Neural cell (in vitro differentiated cells): ENCODE data around the gene ALOX5AP. TPM values are rescaled to one million over a fixed set of nuclear protein-coding genes. Genes with fewer than 3 reads are reported as not detected.

Experiments used
- H2AFZ ChIP-seq: fragments of 200-600, 300-800 bp; sonication (generic), shearing (Covaris generic); 2 replicates; pipeline ENCODE4 v1.6.0; 2014; ENCODE audit warnings: low read depth, mild to moderate bottlenecking, antibody characterized with exemption, low read length, moderate library complexity
- H3F3A ChIP-seq: fragments of 200-600 bp; shearing (Covaris generic); 2 replicates; pipeline ENCODE4 v1.6.1; 2016; ENCODE audit warnings: mild to moderate bottlenecking, moderate library complexity, mixed read lengths, antibody characterized with exemption, low read length; ENCODE audit not compliant: insufficient read depth, poor library complexity, severe bottlenecking
- H3K27ac ChIP-seq: fragments of 200-600, 300-800 bp; sonication (generic), shearing (Covaris generic); 2 replicates; pipeline ENCODE4 v1.5.1; 2014; ENCODE audit warnings: mild to moderate bottlenecking, low read length, moderate library complexity
- H3K27me3 ChIP-seq: fragments of 300-800, 200-600 bp; sonication (generic), shearing (Covaris generic); 2 replicates; pipeline ENCODE4 v1.6.0; 2014; ENCODE audit warnings: mild to moderate bottlenecking, low read depth, low read length, moderate library complexity; ENCODE audit not compliant: insufficient read depth
- H3K36me3 ChIP-seq: fragments of 300-800, 200-600 bp; sonication (generic), shearing (Covaris generic); 2 replicates; pipeline ENCODE4 v1.5.1; 2014; ENCODE audit warnings: mild to moderate bottlenecking, antibody characterized with exemption, low read length, moderate library complexity; ENCODE audit not compliant: insufficient read depth
- H3K4me2 ChIP-seq: fragments of 300-800, 200-600 bp; sonication (generic), shearing (Covaris generic); 2 replicates; pipeline ENCODE4 v1.6.0; 2014; ENCODE audit warnings: mild to moderate bottlenecking, low read length
- H3K4me3 ChIP-seq: fragments of 300-800, 200-600 bp; sonication (generic), shearing (Covaris generic); 2 replicates; pipeline ENCODE4 v1.5.1; 2014; ENCODE audit warnings: mild to moderate bottlenecking, low read length, moderate library complexity
- H3K79me2 ChIP-seq: fragments of 200-600 bp; shearing (Covaris generic); replicated peaks from 2 replicates; pipeline ENCODE4 v1.6.0; 2014; ENCODE audit warnings: mild to moderate bottlenecking, low read length, moderate library complexity; ENCODE audit not compliant: insufficient read depth
- H3K9ac ChIP-seq: fragments of 300-800, 200-600 bp; sonication (generic), shearing (Covaris generic); 2 replicates; pipeline ENCODE4 v1.6.1; 2016; ENCODE audit warnings: mild to moderate bottlenecking, low read length, mixed read lengths
- H3K9me2 ChIP-seq: fragments of 200-600 bp; shearing (Covaris generic); 2 replicates; pipeline ENCODE4 v1.6.1; 2016; ENCODE audit warnings: mild to moderate bottlenecking, low read length, mixed read lengths; ENCODE audit not compliant: insufficient read depth
- H3K9me3 ChIP-seq: fragments of 200-600, 300-800 bp; sonication (generic), shearing (Covaris generic); 2 replicates; pipeline ENCODE4 v1.6.1; 2016; ENCODE audit warnings: mild to moderate bottlenecking, mixed run types, low read length, moderate library complexity, mixed read lengths
- H4K20me1 ChIP-seq: fragments of 200-600 bp; shearing (Covaris generic); 2 replicates; pipeline ENCODE4 v1.6.1; 2016; ENCODE audit warnings: mild to moderate bottlenecking, mixed run types; ENCODE audit not compliant: insufficient read depth
- EP300 ChIP-seq: fragments of 450-650 bp; conservative IDR thresholded peaks from 2 replicates; pipeline ENCODE4 v1.6.1; 2014; ENCODE audit warnings: antibody characterized with exemption, mild to moderate bottlenecking, moderate library complexity; ENCODE audit not compliant: poor library complexity, severe bottlenecking
- EZH2 ChIP-seq: fragments of 200-600, 300-800 bp; shearing (Covaris generic), sonication (generic); IDR thresholded peaks from 2 replicates; pipeline ENCODE4 v1.6.1; 2014; ENCODE audit warnings: antibody characterized with exemption, low read length, borderline replicate concordance, mild to moderate bottlenecking; ENCODE audit not compliant: insufficient read depth, poor library complexity, severe bottlenecking
- MXI1 ChIP-seq: fragments of 450-650 bp; conservative IDR thresholded peaks from 2 replicates; pipeline ENCODE4 v1.6.1; 2014; ENCODE audit warnings: antibody characterized with exemption, mild to moderate bottlenecking; ENCODE audit not compliant: poor library complexity, severe bottlenecking
- POLR2AphosphoS5 ChIP-seq: IDR thresholded peaks from 2 replicates; pipeline ENCODE4 v1.6.1; 2012
- RAD21 ChIP-seq: fragments of 450-650 bp; conservative IDR thresholded peaks from 2 replicates; pipeline ENCODE4 v1.6.1; 2014; ENCODE audit warnings: antibody characterized with exemption, mild to moderate bottlenecking, moderate library complexity
- SMC3 ChIP-seq: fragments of 450-650 bp; conservative IDR thresholded peaks from 2 replicates; pipeline ENCODE4 v1.6.1; 2014; ENCODE audit warnings: antibody characterized with exemption, mild to moderate bottlenecking, moderate library complexity; ENCODE audit not compliant: poor library complexity
- TAF1 ChIP-seq: IDR thresholded peaks from 2 replicates; pipeline ENCODE4 v1.6.1; 2012; ENCODE audit warnings: low read depth
- polyA plus RNA-seq: library from polyadenylated mRNA; depleted of rRNA; stranded (reverse); fragments of >200 nt; gene quantifications from 2 replicates; pipeline ENCODE4 v1.2.3, GENCODE V29; 2014
- TF ChIP-seq, protein P1 (sequence below): IDR thresholded peaks from 2 replicates; pipeline ENCODE4 v1.6.1; 2012; ENCODE audit warnings: borderline replicate concordance
- TF ChIP-seq, protein P2 (sequence below): fragments of 450-650 bp; IDR thresholded peaks from 2 replicates; pipeline ENCODE4 v1.5.1; 2014; ENCODE audit warnings: antibody characterized with exemption, mild to moderate bottlenecking, moderate library complexity; ENCODE audit not compliant: poor library complexity, severe bottlenecking

Gene ALOX5AP
- polyA plus RNA-seq, 1 donor from 2014 or later = not detected

DNA sequence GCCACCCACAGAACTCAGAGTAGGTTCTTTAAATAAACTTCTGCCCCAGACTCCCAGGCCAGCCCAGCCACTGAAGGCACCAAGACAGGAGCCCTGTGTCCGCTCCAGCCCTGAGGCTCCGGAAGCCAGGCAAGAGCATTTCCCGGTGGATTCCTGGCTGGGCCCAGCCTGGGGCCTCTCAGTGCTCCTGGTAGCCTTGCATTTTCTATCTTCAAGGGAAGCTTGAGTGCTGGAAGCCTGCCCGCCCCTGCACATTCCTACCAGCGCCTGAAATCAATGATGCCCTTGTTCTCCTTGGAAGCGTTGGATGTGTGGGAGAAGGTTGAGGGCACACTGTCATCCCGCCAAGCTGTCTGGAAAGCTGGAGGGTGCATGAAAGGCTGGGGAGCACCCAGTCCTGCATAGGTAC, 70.3 kb downstream of the ALOX5AP start:
- H3K9me2 ChIP-seq = no peaks in the 10 kb centered on the region
- H3K9ac ChIP-seq = no peak overlapping the region
- no peaks in the 10 kb centered on the region for H3K27me3 ChIP-seq
- TF ChIP-seq, protein P1, sequence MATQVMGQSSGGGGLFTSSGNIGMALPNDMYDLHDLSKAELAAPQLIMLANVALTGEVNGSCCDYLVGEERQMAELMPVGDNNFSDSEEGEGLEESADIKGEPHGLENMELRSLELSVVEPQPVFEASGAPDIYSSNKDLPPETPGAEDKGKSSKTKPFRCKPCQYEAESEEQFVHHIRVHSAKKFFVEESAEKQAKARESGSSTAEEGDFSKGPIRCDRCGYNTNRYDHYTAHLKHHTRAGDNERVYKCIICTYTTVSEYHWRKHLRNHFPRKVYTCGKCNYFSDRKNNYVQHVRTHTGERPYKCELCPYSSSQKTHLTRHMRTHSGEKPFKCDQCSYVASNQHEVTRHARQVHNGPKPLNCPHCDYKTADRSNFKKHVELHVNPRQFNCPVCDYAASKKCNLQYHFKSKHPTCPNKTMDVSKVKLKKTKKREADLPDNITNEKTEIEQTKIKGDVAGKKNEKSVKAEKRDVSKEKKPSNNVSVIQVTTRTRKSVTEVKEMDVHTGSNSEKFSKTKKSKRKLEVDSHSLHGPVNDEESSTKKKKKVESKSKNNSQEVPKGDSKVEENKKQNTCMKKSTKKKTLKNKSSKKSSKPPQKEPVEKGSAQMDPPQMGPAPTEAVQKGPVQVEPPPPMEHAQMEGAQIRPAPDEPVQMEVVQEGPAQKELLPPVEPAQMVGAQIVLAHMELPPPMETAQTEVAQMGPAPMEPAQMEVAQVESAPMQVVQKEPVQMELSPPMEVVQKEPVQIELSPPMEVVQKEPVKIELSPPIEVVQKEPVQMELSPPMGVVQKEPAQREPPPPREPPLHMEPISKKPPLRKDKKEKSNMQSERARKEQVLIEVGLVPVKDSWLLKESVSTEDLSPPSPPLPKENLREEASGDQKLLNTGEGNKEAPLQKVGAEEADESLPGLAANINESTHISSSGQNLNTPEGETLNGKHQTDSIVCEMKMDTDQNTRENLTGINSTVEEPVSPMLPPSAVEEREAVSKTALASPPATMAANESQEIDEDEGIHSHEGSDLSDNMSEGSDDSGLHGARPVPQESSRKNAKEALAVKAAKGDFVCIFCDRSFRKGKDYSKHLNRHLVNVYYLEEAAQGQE = no peak
- TF ChIP-seq MXI1 (no peak), TAF1 (no peak), EP300 (no peak), POLR2AphosphoS5 (no peak), SMC3 (no peak)
- TF ChIP-seq, protein P2, sequence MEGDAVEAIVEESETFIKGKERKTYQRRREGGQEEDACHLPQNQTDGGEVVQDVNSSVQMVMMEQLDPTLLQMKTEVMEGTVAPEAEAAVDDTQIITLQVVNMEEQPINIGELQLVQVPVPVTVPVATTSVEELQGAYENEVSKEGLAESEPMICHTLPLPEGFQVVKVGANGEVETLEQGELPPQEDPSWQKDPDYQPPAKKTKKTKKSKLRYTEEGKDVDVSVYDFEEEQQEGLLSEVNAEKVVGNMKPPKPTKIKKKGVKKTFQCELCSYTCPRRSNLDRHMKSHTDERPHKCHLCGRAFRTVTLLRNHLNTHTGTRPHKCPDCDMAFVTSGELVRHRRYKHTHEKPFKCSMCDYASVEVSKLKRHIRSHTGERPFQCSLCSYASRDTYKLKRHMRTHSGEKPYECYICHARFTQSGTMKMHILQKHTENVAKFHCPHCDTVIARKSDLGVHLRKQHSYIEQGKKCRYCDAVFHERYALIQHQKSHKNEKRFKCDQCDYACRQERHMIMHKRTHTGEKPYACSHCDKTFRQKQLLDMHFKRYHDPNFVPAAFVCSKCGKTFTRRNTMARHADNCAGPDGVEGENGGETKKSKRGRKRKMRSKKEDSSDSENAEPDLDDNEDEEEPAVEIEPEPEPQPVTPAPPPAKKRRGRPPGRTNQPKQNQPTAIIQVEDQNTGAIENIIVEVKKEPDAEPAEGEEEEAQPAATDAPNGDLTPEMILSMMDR = no peak
- no peaks in the 10 kb centered on the region for H3F3A ChIP-seq
- H3K79me2 ChIP-seq = no peaks in the 10 kb centered on the region
- H3K27ac ChIP-seq = no peak overlapping the region
- H3K9me3 ChIP-seq = no peaks in the 10 kb centered on the region
- no peaks in the 10 kb centered on the region for H3K36me3 ChIP-seq
- H3K4me2 ChIP-seq = no peak overlapping the region
- no peak overlapping the region for H2AFZ ChIP-seq
- H3K4me3 ChIP-seq = no peak overlapping the region
- H4K20me1 ChIP-seq = no peaks in the 10 kb centered on the region

DNA sequence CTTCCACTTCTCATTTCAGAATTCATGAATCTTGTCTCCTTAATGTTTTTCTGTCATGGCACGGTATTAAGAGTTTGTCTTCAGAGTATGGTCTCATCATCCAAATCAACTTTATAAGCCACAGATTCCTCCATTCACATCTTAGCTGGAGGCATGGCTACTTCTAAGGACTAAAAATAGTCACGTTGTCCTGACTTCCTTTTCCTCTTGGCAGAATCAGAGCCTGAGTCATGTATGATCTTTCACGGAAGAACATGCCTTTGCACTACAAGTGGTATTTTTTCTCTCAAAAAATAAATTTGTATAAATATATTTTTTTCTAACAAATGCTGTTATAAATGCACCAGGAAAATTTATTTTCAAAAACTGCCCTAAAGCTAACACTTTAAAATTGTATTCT, 71.4 kb downstream of the ALOX5AP start:
- H3K9me3 ChIP-seq = no peaks in the 10 kb centered on the region
- H3K9ac ChIP-seq = no peak overlapping the region
- no peak for TF ChIP-seq MXI1
- TF ChIP-seq EP300 = no peak
- TF ChIP-seq, protein P2 = no peak
- no peak for TF ChIP-seq SMC3
- no peak for TF ChIP-seq TAF1
- TF ChIP-seq, protein P1 = no peak
- no peak for TF ChIP-seq EZH2
- no peak for TF ChIP-seq POLR2AphosphoS5
- TF ChIP-seq RAD21 = no peak
- no peaks in the 10 kb centered on the region for H3K36me3 ChIP-seq
- no peaks in the 10 kb centered on the region for H3K9me2 ChIP-seq
- H3K27me3 ChIP-seq = no peaks in the 10 kb centered on the region
- H3K79me2 ChIP-seq = no peaks in the 10 kb centered on the region
- no peaks in the 10 kb centered on the region for H4K20me1 ChIP-seq
- H2AFZ ChIP-seq = no peak overlapping the region
- H3F3A ChIP-seq = no peaks in the 10 kb centered on the region
- H3K4me3 ChIP-seq = no peak overlapping the region
- no peak overlapping the region for H3K27ac ChIP-seq
- H3K4me2 ChIP-seq = no peak overlapping the region
